ENCODE measurements around the gene ANKRD30BL. TPM values are rescaled to one million over a fixed set of nuclear protein-coding genes. Genes with fewer than 3 reads are reported as not detected.
"Not testable (repeated sequence)": the region's sequence is repeated elsewhere in the genome, so short reads cannot be mapped to it uniquely, and the experiment has no call there.

The ANKRD30BL gene
- total and polyA plus RNA-seq, 2 donors (not counting 1 experiment from before 2014, with no cell fraction given): not detected

- H3K4me2 ChIP-seq (replicated peaks; ENCODE audit: low read depth, low read length, poor library complexity, severe bottlenecking); H3K27ac ChIP-seq (ENCODE audit: low read length in 2 of 2); H3K4me3 Mint-ChIP-seq; H3K27ac Mint-ChIP-seq; intact Hi-C loops (cut with micrococcal nuclease); CTCF ChIA-PET; DNase-seq; ATAC-seq (ENCODE audit: low read depth); H2AFZ ChIP-seq (ENCODE audit: insufficient read depth, low read depth, low read length, poor library complexity, severe bottlenecking); H3K9me3 Mint-ChIP-seq (ENCODE audit: insufficient read depth); H3K4me1 ChIP-seq (ENCODE audit: control insufficient read depth in 2 of 2, insufficient read depth in 2 of 2, low read length in 2 of 2); H3K4me1 Mint-ChIP-seq; H3K79me2 ChIP-seq (ENCODE audit: control insufficient read depth, insufficient read depth, low read length); H3K27me3 Mint-ChIP-seq; POLR2A ChIA-PET; H4K20me1 ChIP-seq (ENCODE audit: control insufficient read depth, insufficient read depth, low read length, poor library complexity, severe bottlenecking); H3K4me3 ChIP-seq (ENCODE audit: control extremely low read depth in 1 of 5, extremely low read depth in 1 of 5, insufficient read depth in 1 of 5, low read depth in 2 of 5, low read length in 4 of 5); H3K9ac ChIP-seq (ENCODE audit: low read length); H3K36me3 ChIP-seq (replicated peaks in 1 of 2; ENCODE audit: control extremely low read depth in 1 of 2, control insufficient read depth in 1 of 2, extremely low read depth in 1 of 2, insufficient read depth in 2 of 2, low read length in 1 of 2); H3K27me3 ChIP-seq (replicated peaks in 1 of 4; ENCODE audit: control extremely low read depth in 1 of 4, control insufficient read depth in 3 of 4, insufficient read depth in 4 of 4, low read length in 3 of 4): not testable (repeated sequence)
- H3K9me3 ChIP-seq (ENCODE audit: control extremely low read depth in 1 of 3, control insufficient read depth in 2 of 3, insufficient read depth in 1 of 3, low read length in 2 of 3): peaks cover 0 to 10% (median 0%) of the 10 kb centered on the region in 3 donors
- no CpG with 5 or more reads among the region's 1 CpG for WGBS (ENCODE audit: insufficient coverage)
Measured at GRCh38 chr2:132167100-132167499, 5.3 kb upstream of the ANKRD30BL start.

DNA sequence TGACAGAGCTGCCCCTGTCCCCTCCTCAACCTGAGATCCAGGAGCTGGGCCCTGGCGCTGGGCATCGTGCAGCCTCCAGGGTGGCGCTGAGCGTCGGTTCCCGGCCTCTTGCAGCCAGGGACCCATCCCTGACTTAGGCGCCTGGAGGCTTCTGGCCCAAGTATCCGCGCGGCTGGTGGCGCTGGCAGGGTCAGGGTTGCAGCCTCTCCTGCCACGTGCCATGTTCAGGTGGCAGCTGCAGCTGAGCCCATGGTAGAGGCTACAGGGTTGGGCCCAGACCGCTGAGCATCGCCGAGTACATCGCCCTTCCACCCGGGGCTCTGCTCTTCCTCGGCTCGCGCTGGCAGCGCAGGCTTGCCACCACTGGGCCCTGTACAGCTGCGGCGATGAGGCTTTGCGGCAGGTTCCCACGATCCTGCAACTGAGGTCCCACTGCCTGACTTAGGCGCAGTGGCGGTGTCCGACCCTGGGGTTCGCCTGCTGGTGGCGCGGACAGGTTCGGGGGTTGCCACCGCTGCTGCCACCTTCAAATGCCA, 441 bp upstream of the ANKRD30BL start:
- H3K27ac Mint-ChIP-seq; H3K4me1 ChIP-seq (ENCODE audit: control insufficient read depth in 2 of 2, insufficient read depth in 2 of 2, low read length in 2 of 2); DNase-seq; H3K9me3 Mint-ChIP-seq (ENCODE audit: insufficient read depth); CTCF ChIA-PET; H3K9ac ChIP-seq (ENCODE audit: low read length); H3K36me3 ChIP-seq (replicated peaks in 1 of 2; ENCODE audit: control extremely low read depth in 1 of 2, control insufficient read depth in 1 of 2, extremely low read depth in 1 of 2, insufficient read depth in 2 of 2, low read length in 1 of 2); H3K4me3 Mint-ChIP-seq; H3K4me3 ChIP-seq (ENCODE audit: control extremely low read depth in 1 of 5, extremely low read depth in 1 of 5, insufficient read depth in 1 of 5, low read depth in 2 of 5, low read length in 4 of 5); H2AFZ ChIP-seq (ENCODE audit: insufficient read depth, low read depth, low read length, poor library complexity, severe bottlenecking); H3K27me3 Mint-ChIP-seq; ATAC-seq (ENCODE audit: low read depth); H3K4me1 Mint-ChIP-seq; H3K4me2 ChIP-seq (replicated peaks; ENCODE audit: low read depth, low read length, poor library complexity, severe bottlenecking); H3K27ac ChIP-seq (ENCODE audit: low read length in 2 of 2); H4K20me1 ChIP-seq (ENCODE audit: control insufficient read depth, insufficient read depth, low read length, poor library complexity, severe bottlenecking); POLR2A ChIA-PET; H3K27me3 ChIP-seq (replicated peaks in 1 of 4; ENCODE audit: control extremely low read depth in 1 of 4, control insufficient read depth in 3 of 4, insufficient read depth in 4 of 4, low read length in 3 of 4); intact Hi-C loops (cut with micrococcal nuclease); H3K79me2 ChIP-seq (ENCODE audit: control insufficient read depth, insufficient read depth, low read length): not testable (repeated sequence)
- peaks cover 0 to 15% (median 0%) of the 10 kb centered on the region in 3 donors for H3K9me3 ChIP-seq (ENCODE audit: control extremely low read depth in 1 of 3, control insufficient read depth in 2 of 3, insufficient read depth in 1 of 3, low read length in 2 of 3)
- WGBS (ENCODE audit: insufficient coverage): 94% methylated on average over 33 of the region's 33 CpGs

Measured in B cell (primary cell).